Measurements from ENCODE around the gene KCNK7.

The KCNK7 gene

DNA sequence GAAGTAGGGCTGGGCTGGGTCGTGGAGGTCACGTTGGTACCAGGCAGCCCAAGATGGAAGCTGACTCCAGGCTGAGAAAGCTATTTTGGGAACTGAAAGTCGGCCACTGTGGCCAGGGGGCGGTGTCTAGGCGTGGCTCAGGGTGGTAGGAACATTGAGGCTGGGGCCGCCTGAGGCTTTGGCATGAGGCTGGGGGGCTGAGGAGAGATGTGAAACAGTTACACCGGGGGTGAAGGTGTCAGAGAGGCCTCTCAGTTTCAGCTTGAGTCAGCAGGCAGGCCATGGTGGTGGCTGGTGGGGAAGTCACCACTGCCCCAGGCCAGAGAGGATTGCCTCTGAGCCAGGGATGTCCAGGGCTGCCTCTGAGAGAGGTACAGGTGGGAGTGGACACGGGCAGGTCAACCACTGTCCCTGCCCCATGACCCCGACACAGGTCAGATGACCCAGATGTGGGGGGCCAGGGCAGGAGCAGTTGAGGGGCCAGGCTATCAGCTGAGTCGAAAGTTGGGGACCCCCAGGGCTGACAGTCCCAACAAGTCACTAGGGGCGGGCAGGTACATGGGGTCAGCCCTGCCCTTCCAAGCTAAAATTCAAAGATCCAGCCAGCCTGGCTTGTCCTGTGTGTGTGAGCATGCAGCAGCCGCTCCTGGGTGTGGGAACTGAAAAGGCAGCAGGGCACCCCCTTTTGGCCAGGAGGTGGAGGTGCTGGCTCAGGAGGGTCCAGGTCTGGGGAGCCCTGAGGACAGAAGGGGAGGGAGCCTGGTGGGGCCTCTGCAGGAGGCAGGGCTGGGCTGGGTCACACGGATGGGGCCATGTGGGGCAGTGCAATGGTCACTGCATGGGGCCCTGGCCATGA is 7.2 kb downstream of the KCNK7 start:
- peak; percentile 40 for DNase-seq (ENCODE audit: low spot score)

DNA sequence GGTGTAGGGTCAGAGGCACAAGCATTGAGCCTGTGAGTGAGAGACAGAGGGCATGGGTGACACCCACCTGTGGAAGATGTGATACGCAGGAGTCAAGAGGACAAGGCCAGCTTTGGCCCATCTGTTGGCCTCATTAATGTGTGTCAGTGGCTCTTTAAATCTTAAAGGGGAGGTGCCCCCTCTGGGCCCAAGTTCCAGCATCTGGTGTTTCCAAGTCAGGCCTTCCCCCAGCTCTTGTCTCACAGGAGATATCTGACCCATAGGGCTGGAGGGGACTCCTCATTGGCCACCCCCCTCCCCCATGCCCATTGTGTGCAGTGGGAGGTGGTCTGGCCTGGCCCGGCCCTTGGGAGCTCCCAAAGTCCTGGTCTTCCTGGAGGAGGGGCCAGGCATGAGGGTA is 8.9 kb downstream of the KCNK7 start:
- no peak for DNase-seq (ENCODE audit: low spot score)

DNA sequence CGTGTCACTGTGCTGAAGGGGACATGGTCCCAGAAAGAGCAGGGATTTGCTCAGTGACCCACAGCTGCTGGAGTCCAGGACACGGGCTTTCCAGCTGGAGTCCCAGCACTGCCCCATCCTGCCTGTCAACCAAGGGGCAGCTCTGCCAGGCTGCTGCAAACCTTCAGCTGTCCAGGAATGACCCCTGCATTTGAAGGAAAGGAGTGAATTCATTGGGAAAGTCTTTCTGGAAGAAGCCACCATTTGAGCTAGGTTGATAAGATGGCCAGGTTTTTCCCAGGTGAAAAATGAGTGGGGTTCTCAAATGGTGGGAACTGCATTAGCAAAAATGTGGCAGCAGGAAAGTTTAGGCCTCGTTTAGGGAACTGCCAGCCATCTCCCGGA is 9.4 kb downstream of the KCNK7 start:
- DNase-seq (ENCODE audit: low spot score): no peak

DNA sequence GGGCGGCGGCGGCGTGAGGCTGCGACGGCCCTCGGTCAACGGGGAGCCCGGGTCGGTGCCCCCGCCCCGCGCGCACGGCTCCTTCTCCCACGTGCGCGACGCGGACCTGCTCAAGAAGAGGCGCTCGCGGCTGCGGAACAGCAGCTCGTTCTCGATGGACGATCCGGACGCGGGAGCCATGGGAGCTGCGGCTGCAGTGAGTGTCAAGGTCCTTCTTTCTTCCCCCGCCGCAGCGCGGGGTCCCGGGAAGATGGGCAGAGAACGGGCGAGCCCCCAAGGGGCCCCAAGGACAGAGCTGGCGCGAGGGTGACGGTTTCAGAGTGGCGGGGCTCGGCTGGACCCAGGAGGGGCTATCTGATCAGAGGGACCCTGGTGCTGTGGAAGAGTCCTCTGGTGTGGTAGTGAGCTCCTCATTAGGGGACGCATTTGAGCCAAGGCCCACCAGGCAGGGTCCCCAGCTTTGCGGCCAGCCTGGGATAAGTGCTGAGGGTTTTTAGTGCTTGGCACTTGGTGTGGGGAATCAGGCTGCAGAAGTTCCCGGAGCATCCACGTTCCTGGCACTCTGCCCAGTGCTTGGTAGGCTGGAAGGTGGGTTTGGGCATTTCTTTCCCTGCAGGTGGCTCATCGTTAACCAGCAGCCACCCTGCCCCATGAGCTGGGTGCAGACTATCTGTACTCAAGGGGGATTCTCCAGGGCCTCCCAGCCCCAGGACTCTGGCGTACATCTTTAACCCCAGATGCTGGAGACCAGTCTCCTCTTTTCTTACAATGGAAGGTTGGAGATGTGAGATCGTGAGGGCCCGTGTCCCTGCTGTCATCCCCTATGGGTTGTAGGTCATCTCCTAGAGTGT is 10.0 kb downstream of the KCNK7 start:
- DNase-seq (ENCODE audit: low spot score): no peak

DNA sequence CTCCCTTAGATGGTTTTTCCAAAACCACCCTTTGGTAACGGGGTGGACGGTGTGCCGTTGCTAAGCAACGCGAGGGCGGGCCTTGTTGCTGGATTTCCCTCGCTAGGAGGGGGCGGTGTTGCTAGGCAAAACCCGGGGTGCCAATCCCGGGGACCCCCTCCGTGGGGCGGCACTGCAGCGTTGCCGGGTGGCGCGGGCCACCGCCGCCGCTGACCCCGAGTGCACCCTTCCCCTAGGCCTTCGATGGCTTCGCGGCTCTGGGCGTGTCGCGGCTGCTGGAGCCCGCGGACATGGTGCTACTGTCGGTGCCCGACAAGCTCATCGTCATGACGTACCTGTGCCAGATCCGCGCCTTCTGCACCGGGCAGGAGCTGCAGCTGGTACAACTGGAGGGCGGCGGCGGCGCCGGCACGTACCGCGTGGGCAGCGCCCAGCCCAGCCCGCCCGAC is 10.9 kb downstream of the KCNK7 start:
- no peak for DNase-seq (ENCODE audit: low spot score)

DNA sequence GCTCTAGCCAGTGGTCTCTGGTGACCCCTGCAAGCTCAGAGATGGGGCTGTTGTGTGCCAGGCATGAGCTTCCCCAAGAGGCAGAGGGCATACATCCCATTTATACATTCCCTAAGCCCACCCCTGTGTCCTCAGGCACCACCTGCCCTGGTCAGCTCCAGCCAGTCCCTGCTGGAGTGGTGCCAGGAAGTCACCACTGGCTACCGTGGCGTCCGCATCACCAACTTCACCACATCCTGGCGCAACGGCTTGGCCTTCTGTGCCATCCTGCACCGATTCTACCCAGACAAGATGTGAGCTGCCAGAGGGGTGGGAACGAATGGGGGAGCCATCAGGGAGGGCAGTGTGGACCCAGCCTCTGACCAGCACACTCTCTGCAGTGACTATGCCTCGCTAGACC is 11.5 kb downstream of the KCNK7 start:
- DNase-seq (ENCODE audit: low spot score): no peak

DNA sequence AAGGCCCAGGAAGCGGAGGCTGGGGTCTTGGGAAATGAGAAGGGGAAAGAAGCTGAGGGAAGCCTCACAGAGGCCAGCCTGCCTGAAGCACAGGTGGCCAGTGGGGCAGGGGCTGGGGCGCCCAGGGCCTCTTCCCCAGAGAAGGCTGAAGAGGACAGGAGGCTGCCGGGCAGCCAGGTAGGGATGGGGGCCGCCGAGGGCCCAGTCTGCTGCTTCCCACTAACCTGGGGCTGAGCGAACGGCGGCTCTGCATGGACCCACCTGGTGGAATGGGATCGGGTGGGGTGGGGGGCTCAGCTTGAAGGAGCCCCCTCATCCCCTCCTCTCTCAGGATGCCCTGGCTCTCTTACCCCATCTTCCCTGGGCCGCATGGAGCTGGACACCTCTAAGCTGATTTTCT is 12.0 kb downstream of the KCNK7 start:
- DNase-seq (ENCODE audit: low spot score): no peak

DNA sequence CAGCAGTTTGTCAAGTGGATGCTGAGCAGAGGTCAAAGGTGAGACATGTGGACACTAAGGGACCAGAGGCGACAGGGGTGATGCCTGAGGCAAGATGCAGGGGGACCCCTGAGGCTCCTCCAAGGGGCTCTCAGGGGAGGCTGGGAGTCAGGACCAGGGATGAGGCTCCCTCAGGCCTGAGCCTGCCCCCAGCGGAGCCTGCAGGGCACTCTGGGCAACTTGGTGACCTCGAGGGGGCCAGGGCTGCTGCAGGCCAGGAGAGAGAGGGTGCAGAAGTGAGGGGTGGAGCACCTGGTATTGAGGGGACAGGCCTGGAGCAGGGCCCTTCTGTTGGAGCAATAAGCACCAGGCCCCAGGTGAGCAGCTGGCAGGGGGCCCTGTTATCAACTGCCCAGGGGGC is 13.7 kb downstream of the KCNK7 start:
- DNase-seq (ENCODE audit: low spot score): no peak

DNA sequence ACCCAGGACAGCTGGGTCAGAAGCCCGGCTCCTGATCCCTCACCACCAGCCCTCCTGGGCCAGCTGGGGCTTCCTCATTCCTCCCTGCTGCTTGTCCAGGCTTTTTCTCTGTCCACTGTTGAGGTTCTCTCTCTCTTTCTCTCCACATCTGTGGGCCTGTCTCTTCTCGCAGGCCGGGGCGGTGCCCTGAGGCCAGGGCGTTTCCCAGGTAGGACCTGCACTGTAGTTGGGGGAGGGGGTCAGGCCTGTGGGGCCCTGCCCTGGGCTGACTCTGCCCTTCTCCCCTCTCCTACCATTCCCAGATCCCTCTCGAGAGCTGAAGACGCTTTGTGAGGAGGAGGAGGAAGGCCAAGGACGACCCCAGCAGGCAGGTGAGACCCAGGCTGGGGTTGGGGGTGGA is 14.8 kb downstream of the KCNK7 start:
- DNase-seq (ENCODE audit: low spot score): no peak

DNA sequence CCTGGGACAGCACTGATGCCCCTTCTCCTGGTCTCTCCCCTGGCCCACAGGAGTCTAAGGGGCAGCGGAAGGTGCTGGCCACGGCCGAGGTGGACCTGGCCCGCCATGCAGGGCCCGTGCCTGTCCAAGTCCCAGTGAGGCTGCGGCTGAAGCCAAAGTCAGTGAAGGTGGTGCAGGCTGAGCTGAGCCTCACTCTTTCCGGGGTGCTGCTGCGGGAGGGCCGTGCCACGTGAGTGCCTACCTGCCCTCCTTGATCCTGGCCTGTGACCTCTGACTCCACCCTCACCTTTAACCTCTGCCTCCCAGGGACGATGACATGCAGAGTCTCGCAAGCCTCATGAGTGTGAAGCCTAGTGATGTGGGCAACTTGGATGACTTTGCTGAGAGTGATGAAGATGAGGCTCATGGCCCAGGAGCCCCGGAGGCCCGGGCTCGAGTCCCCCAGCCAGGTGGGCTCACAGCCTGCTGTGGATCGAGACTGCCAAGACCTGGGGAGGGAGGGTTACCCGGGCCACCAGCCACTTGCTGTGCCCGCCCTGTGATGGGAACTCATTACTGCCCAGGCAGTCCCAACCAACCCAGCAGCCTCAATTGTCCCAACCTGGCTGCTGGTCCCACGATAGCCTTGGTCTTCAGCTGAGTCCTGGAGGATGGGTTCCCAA is 15.4 kb downstream of the KCNK7 start:
- no peak for DNase-seq (ENCODE audit: low spot score)

DNA sequence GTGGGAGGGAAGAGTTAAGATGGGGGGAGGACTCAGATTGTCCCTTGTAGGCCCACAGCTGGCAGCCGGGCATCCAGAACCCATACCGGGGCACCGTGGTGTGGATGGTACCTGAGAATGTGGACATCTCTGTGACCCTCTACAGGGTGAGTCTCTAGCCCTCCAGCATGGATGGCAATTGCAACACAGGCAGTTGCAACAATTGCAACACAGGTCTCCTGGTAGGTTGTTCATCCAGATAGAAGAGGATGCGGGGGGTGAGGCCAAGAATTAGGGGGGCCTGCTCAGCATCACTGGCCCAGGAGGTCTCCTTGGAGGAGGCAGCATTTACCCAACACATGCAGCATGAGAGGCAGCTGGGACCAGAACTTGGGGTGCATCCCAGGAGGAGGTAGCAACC is 16.3 kb downstream of the KCNK7 start:
- no peak for DNase-seq (ENCODE audit: low spot score)

DNA sequence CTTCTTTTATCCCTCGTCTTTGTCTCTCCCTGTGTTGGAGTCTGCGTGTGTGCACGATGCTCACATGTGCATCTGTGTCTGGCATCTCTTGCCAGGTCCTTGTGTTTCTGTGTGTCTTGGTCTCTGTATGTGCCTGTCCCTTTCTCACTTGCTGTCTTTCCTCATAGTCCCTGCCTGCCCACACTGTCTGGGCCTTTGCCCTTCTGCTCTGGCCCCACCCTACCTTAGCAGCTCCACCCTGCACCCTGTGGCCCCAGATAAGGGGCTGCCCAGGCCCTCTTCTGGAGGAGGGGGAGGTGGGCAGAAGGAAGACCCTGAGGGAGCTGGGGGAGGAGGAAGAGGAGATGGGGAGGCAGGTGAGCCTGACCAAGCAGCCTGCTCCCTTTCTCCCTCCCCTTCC is 16.9 kb downstream of the KCNK7 start:
- no peak for DNase-seq (ENCODE audit: low spot score)

DNA sequence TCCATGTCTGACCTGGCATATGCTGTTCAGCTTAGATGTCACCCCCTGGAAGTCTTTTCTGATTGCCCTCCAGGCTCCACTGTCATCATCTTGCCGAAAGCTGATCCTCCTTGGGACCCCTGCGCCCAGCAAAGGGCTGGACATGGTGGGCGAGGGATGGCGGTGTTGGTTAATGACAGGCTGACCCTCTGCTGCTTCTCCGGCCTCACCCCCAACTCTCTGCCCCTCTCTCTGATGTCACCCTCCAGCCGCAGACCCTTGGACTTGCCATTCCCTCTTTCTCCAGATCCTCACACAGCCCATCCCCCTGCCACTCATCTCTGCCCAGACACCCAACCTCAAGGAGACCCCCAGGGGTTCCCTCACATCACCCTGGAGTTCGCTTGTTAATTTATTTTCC is 17.5 kb downstream of the KCNK7 start:
- DNase-seq (ENCODE audit: low spot score): no peak

DNA sequence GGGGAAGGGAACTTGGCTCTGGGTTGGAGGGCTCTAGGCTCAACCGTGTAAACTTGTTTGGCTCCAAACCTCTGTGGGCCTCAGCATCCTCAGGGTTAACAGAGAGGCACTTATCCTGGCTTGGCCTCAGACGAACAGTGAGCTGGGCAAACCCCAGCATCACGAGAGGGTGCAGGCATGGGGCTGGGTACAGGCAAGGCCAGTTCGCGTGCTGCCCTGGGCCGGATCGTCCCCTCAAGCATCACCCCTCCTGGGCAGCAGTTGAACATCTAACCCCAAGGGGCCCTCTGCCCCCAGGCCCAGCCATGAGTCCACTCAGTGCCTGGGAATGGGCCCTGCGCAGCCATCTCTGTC is 17.9 kb downstream of the KCNK7 start:
- DNase-seq (ENCODE audit: low spot score): no peak

DNA sequence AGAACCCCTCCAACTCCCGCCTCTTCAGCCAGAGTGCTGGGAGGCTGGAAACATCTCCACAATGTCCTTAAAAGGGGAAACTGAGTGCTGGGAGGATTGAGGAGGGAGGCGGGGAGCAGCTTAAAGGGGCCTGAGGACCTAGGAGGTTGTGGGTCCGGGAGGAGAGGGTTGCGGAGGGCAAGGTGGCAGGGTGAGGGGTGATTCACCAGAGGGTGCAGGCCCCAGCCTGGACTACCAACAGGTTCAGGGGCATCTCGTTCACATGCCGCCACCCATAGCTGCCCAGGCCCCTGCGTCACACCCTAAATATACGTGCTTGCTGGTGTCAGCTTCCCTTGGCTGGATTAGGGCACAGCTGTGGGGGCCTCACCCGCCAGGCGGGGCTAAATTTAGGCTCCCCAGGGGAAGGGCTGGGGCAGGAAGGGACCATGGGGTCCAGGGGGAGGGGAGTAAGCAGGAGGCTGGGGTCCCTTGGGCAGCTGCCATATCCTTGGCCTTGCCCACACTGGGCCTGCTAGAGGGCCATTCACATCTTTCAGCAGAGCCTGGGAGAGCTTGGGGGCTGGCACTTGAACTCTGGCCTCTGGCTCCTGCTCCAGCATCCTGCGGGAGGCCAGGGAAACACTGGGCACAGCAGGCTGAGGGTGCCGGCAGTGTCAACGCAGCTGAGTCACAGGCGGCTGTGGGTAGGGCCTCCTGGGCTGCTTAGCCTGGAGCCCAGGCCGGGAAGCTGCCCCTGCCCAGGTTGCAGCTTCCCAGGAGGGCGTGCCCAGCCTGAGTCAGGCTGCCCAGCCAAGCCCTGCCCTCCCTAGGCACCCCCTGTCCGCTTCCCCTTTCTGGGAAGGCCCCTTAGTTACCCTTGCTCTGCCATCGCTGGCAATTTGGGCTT is 18.5 kb downstream of the KCNK7 start:
- DNase-seq (ENCODE audit: low spot score): peak; percentile 83

DNA sequence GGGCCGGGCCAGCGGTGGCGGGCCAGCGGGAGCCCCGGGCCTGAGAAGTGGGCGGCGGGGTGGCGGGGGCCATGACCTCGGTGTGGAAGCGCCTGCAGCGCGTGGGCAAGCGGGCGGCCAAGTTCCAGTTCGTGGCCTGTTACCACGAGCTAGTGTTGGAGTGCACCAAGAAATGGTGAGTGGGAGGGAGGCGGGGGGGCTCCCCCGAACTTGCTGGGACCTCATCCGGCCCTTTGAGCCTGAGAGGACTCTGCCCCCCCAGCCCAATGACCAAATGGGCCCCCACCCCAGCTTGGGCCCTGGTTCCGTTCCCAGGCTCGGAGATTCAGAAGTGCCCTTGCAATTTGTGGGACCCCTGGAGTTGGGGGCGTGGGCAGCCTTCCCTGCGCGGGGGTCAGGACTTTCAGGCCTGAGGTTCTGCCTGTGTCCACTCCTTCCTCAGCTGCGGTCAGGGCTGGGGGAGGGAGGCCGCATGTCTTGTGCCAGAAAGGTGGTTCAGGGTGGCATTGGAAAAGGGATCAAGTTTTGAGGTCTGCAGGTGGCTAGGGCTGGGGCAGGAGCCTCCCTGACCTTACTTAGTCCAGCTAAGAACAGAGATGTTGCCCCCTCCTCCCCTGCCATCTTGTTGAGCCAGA is 19.3 kb downstream of the KCNK7 start:
- no peak for DNase-seq (ENCODE audit: low spot score)

DNA sequence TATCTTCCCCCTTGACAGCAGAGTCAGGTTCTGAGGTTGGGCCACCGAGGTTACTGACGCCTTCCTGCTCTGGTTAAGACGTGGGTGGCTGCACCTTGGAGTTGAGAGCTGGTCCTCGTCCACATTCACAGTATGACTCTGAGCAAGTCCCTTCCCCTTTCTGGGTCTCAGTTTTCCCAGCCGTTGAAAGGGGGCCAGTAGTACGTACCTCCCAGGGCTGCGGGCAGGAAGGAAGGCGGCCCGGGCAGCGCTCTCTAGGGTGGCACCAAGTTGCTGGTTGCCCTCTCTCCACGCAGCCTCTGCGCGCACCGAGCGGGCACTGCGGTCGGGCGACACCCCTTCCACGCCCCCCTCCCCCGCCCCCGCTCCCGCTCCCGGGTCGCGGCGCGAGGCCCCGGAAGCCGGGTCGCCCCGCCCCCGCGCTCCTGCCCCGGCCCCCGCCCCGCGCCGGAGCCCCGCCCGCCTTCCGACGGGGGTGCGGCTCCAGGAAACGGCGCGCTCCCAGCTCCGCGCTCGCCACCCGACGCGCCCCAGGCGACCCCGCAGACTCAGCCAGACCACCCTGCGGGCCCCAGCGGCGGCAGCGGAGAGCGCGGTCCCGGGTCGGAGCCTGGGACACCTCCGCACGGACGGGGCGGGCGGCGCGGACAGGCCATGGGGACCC is 19.9 kb downstream of the KCNK7 start, which contains the start of gene EHBP1L1:
EHBP1L1 (plus strand) TSS at position 486 of the 664 bp plus-strand sequence. CDS start 250 bp downstream, outside the sequence.
- peak; percentile 85 for DNase-seq (ENCODE audit: low spot score)

DNA sequence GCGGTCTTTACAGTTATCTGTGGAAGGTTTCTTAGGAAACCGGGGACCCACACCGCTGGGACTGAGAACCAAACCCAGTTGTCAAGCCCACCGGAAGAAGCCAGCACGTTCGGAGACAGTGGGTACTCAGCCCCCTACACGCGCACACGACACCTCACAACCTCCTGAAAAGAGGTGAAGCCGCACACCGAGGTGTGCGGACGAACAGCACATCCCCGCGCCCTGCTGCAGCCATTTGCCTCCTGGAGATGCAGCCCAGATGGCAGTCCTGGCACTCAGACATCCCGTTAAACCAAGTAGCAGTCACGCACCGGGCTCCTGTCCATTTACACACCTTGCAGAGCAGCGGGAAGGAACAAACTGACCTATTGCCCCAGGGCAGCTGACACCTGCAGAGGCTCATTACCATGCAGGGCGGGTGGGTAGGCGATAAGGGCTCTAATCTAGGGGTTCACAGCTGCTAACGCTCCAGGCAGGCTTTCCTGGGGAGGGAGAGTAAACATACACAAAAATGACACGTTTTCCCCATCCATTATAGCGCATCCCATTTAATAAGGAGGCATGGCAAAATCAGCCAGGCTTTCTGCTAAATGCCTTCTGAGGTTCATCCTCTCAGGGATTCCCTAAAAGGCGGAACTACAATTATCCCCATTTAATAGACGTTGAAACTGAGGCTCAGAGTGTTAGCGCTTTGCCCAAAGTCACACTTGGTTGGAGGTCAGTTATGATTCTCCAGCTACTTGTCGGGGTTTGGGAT is 20.6 kb downstream of the KCNK7 start:
- peak; percentile 55 for DNase-seq (ENCODE audit: low spot score)

DNA sequence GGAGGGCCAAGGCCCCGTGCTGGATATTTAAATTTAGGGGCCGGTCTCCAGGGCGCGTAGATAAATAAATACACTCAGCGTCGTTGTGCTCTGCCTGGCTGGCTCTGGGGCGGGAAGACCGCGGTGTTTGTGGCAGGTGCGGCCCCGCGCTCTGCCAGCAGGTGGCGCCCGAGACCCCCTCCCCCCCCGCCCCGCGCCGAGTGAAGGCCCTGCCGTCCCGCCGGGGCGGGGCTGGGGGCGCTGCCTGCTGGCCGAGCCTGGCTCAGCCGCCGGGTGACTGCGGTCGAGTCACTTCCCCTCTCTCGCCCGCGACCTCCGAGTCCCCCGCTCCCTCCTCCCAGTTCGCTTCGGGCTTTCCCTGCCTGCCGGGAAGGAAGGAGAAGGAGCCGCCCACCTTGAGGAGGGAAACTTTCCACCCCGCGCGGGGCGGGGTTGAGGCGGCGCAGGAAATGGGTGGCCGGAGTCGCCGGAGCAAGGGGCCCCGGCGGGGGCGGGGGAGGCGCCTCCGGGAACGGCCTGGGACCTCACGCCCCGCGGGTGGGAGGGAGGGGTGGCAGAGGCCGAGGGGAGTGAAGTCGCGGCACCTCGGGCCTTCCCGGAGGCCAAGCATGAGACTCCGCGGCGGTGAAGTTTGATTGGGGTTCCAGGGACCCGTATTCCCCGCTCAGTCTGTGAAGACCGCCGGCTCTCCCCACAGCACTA is 21.3 kb downstream of the KCNK7 start:
- DNase-seq (ENCODE audit: low spot score): peak; percentile 96
